GM19372 (cell line): ENCODE data around the gene ARHGAP45.
"Not testable (repeated sequence)": the region's sequence is repeated elsewhere in the genome, so short reads cannot be mapped to it uniquely, and the experiment has no call there.

ENCODE experiments used
- ATAC-seq: cut with Tn5 transposase; IDR thresholded peaks from one replicate; pipeline ENCODE4 v1.9.1; 2021; ENCODE audit warnings: mild to moderate bottlenecking, low read depth, moderate library complexity; ENCODE audit not compliant: unreplicated experiment

The ARHGAP45 gene

DNA sequence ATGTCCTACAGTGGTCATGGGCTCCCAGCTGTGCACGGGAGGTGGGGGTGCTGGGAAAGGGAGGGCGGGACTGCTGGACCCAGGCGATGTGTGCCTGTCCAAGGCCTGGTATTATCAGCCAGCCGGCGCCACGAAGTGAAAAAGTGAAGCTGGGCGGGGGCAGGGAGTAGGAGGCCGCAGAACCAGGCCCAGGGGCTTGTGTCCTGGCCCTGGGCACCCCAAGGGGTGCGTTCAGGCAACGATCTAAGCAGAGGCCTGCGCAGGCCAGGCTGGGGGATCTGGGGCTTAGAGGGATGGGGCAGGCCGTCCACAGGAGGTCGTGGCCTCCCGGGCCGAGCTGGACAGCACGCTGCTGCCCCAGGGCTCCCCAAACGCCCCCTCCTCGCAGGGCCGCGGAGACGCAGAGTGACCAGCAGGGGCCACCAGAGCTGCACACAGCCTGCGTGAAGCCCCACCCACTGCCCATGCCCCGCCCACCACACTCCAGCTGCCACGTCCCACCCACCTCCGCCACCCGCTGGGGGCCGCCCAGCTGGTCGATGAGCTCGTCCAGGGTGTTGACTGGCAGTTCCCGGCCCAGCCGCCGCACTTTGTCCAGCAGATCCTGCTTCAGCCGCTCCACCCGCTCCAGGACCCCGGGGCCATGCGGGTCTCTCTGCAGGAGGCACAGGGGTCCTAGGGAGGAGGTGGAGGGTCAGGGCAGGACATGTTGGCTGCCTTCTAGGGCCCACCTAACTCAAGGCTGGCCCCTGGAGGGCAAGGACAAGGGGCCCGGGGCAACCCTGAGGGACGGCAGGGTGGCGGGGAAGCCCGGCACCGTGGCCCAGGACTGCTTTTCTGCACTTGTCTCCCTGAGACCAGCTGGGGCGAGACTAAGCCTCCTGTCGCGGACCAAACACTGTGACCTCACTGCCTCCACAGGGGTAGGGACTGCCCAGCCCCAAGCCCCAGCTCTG lies 46.3 kb downstream of the ARHGAP45 start:
- ATAC-seq: no peak

DNA sequence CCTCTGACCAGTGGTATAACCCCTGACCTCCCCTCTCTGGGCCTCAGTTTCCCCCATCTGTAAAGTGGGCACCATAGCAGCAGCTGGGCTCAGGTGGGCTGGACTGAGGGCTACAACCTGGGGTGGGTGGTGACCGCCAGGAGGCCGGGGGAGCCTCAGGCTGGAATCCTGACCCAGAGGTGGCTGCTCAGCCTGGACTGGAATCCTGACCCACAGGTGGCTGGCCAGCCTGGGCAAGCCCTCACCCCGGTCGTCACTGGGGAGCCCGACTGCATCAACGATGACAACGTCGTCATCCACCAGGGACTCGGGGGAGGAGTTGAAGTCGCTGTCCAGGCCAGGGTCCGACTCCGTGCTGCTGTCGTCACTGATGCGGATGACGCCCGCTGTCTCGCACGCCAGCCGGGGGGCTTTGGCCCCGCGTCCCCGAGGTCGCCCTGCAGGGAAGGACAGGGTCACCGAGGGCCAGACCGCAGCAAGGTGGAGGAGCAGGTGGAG lies 47.1 kb downstream of the ARHGAP45 start:
- ATAC-seq: no peak

DNA sequence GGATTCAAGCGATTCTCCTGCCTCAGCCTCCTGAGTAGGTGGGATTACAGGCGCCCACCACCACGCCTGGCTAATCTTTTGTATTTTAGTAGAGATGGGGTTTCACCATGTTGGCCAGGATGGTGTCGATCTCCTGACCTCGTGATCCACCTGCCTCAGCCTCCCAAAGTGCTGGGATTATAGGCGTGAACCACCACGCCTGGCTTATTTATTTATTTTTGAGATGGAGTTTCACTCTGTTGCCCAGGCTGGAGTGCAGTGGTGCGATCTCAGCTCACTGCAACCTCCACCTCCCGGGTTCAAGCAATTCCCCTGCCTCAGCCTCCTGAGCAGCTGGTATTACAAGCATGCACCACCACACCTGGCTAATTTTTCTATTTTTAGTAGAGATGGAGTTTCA lies 47.8 kb downstream of the ARHGAP45 start:
- not testable (repeated sequence) for ATAC-seq

DNA sequence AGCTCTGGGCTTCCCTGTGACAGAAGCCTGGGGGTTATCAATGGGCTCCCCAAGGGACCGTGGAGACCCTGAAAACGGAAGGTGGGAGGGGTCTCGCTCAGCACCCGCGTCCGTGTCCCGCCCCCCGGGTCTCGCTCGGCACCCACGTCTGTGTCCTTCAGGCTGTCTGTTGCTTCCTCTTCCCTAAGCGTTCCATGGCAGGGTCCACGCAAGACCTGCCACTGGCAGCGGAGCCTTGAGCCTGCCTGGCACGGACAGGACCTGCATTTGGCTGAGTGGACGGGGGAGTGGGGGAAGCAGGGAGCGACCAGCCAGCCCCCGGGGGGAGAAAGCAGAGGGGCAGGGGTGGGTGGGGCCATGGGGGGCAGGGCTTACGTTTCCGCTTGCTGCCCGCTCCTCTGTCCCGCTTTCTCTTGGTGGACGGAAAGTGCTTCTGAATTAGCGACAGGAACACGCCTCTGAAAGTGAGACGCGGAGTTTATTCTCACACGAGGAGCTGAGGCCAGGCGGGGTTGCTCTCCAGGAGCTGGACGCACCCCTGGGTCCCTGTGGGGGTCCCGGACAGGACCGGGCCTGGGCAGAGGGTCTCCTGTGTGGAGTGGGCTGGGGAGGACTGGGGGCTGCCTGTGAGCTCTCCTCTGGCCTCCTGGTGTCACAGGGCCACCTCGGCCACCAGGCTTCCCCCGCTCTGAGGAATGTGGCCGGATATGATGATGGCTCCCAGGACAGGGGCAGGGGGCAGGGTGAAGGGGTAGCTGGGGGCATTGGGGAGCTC lies 48.9 kb downstream of the ARHGAP45 start:
- no peak for ATAC-seq

DNA sequence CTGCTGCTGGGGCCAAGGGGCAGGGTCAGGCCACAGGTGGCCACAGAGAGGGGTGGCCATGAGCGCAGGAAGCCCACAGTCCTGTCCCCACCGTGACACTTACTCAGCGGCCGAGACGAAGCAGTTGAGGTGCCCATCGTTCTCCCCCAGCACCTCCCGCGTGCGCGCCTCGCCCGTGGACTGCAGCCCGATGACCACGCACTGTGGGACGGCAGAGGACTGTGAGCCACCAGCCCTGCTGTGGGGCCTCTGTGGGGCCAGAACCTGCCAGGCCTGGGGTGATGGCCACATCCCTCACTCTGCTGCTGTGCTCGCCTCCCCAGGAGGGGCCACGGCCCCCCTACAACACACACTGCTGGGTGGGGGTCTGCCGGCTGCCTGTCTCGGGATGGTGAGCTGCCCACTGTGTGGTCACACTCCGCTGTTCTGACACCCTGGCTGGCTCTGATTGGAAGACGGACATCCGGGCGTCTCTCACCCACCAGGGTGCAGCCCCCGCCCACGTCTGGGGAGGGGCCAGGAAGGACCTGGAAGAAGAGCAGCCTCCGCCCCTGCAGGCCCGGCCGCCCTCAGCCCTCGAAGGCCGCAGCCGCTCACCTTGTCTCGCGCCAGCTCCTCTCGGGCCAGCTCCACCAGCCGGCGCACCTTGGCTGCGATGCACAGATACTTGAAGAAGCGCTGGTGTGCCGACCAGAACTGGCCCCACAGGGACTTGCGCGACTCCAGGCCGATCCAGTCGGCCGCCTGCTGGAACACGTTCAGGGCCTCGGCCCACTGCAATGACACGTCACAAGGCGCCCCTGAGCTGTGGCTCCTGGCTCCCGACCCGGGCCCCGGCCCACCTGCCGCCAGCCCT lies 50.0 kb downstream of the ARHGAP45 start:
- ATAC-seq: no peak

DNA sequence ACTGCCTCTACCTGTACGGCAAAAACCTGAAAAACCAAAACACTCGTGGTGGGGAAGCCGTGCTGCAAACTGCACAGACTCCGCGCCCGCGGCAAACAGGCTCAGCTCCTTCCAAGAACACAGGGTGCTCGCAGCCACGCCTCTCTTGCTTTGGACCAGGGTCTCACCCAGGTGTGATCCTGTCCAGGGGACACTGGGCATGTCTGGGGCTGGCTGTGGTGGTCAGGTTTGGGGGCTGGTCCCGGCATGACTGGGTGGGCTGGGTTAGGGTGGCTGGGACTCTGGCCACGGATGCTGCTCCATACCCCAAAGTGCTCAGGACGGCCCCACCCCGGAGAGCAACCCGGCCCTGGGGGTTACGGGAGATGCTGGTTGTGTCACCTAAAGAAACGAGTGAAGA lies 50.7 kb downstream of the ARHGAP45 start:
- ATAC-seq: no peak

DNA sequence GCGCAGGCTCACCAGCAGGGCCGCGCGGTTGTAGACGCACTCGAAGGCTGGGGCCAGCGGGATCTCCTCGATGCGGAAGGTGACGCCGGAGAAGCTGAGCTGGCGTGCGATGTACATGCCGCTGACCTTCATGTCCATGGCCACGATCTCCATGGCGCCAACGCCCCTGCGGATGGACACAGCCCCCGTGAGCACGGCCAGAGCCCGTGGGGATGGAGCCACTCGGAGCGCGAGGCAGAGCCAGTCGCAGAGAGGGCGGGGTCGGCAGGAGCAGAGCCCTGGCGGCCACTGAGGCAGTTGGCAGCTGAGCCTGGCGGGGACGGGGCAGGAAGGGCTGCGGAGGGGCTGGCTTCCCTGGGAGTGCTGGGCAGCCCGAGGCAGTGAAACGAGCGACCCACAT lies 52.0 kb downstream of the ARHGAP45 start:
- no peak for ATAC-seq

DNA sequence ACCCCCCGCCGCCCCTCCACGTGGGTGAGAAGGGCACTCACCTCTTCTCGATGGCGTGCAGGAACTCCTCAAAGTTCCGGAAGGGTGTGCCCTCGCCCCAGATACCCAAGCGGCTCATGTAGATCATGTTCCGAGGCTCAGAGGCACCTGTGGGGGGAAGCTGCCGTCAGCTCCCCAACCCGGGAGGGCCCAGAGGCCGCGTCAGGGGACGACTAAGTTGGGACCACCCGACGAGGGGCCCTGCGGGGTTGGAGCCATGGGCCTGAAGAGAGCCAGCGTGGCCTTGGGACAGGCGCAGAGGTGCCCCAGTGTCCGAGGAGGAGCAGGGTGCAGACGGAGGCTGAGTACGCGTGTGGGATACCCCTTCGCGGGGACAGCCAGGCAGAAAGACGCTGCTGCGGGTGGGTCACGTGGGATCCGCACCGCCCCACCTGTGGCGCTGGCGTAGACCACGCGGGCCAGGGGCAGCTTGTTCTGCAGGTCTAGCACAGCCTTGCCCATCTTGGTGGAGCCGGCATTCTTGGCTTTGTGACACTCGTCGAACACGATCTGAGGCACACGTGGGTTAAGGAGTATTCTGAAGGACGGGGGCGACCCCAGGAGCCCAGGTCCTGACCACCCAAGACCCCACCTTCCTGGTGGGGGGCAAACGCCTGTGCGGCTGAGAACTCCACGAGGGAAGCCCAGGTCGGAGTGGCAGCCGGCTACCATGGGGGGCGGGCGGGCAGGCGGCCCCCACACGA lies 52.7 kb downstream of the ARHGAP45 start:
- ATAC-seq: no peak

DNA sequence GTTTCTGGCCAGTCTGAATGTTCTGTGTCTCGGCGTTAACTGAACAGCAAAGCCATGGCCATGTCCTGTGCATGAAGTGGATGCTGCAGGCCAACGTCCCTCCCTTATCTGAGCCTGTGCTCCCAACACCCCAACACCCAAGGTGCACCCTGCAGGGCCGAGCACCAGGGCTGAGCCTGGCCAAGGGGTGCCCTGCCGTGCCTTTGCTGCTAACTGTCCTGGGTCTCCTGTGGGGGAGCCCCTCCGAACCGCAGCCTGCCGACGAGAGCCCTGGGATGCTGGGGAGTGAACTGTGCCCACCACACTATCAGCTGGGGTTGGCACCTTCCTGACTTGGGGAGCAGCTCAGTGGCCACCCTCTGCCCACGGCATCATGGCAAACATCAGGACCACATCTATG lies 54.4 kb downstream of the ARHGAP45 start:
- ATAC-seq: no peak

DNA sequence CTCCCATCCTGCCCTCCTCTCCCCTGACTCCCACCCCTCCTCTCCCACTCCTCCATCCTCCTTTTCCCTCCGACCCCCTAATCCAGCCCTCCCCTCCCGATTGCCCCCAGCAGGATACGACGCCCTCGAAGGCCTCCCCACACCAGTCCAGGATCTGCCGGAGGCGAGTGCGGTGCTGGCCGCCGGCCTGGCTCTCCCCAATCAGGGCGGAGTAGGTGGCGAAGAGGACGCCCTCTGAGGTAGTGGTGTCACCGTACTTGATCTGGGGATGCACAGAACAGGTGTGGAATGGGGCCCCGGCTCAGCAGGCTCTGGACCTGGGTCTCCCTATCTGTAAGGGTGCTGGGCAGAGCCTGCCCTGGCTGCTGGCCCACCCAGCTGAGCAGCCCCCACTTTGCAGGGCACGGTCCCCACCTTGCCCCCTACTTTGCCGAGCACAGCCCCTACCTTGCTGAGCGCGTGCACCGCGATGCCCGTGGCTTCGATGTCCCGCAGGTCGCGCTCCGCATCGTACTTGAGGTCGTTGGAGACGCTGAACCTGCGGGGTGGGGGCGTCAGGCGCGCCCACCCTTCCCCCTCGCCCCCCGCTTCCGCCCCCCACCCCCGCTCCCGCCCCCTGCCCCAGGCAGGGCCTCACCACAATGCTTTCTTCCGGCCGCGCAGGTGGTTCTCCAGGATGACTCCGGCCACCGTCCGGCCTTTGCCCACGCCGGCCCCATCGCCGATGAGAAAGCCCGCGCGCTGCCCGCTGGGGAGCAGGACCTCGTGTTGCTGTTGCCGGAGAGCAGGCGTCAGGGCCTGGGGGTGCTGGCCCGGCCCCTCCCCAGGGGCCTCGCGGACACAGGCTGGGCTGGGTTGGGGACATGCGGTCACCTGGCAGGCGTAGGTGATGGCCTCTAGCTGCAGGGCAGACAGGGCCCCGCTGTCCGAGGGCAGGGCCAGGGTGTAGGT lies 55.3 kb downstream of the ARHGAP45 start:
- no peak for ATAC-seq

DNA sequence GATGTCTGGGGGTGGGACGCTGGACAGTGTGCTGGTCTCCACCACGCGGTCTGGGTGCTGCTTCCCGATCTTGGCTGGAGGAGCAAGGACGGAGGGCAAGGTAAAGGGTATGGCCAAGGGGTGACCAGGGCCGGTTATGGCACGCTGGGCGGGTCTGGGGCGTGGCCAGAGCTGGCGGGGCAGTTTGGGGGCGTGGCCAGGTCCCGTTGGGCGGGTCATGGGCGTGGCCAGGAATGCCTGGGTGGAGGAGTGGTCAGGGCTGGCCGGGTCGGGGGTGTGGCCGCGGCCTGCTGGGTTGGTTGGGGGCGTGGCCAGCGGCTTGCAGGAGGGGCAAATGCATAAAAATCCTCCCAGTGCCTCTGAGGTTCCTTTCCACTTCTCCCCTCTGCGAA lies 56.0 kb downstream of the ARHGAP45 start:
- no peak for ATAC-seq

DNA sequence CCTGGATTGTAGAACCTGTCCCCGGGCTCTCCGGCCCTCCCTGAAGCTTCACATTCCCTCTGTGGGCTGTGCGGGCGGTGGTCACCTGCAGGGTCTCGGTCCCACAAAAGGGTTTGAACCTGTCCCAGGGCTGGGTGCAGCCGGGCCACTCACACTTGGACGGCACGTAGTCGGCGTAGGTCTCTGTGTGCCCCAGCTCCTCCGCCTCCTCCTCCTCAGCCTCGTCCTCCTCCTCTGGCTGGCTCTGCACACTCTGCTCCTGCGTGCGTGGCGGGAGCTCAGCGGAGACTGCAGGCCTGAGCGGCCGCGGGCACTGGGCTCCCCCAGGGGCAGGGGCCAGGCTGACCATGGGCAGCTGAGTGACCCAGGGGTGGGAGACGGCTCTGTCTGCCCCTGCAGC lies 56.4 kb downstream of the ARHGAP45 start:
- no peak for ATAC-seq

DNA sequence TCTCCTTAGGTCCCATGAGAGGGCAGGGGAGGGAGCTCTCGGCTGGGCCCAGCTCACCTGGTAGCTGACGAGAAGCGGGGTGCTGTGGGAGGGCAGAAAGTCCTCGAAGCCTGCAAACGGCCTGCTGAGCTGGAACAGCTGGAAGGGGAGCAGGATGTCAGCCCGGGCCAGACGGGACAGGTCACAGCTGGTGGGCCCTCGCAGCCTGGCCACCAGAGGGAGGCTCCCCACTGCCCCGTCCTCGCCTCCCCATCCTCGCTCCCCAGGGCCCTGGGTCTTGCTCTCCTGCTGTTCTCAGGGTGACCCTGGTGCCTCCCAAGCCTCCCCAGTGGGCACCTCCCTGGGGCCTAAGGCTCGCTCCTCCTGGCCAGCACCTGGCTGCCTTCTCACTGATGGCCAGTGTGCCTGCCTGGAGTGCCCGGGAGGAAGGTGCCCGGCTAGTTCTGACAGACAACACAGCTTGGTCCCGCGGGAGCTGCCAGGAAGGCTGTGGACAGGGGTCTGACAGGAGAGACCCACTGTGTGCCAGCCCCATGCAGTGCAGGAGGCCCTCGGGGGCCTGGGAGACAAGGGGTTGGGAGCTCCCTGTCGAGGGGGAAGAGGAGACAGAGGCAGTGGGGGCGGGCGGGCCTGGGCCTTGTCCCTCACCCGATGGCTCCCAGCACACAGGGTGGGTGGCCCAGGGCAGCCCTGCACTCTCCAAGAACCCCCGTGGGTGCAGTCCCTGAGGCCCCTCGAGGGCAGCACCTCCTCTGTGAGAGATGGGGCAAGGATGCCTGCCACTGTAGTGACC lies 57.1 kb downstream of the ARHGAP45 start:
- no peak for ATAC-seq

DNA sequence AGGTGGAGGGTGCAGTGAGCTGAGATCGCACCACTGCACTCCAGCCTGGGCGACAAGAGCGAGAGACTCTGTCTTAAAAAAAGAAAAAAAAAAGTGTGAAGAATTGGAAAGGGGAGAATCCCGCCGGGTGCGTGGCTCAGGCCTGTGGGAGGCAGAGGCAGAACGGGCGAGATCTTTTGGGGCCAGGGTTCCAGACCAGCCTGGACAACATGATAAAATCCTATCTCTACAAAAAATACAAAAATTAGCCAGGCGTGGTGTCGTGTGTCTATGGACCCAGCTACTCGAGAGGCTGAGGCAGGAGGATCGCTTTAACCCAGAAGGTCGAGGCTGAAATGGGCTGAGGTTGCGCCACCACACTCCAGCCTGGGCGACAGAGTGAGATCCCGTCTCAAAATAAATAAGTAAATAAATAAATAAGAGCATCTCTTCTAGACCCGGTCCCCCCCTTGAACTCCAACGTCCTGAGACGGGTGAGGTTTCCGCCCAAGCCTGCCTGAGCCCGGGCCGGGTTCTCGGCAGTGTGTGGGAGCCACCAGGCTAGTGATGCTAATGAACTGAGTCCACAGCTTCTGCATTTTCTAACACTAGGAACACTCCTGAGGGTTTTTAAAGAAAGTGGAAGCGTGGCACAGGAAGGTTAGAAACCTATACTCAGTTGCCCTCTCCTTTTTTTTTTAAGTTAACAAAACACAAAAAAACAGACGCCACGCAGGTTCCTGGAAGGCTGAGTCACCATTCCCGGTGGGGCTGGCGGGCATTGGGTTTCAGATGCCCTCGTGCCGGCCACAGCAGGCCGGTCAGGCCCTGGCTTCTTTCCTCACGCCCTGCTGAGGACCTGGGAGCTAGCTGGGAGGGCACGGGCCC lies 58.9 kb downstream of the ARHGAP45 start:
- ATAC-seq: no peak

DNA sequence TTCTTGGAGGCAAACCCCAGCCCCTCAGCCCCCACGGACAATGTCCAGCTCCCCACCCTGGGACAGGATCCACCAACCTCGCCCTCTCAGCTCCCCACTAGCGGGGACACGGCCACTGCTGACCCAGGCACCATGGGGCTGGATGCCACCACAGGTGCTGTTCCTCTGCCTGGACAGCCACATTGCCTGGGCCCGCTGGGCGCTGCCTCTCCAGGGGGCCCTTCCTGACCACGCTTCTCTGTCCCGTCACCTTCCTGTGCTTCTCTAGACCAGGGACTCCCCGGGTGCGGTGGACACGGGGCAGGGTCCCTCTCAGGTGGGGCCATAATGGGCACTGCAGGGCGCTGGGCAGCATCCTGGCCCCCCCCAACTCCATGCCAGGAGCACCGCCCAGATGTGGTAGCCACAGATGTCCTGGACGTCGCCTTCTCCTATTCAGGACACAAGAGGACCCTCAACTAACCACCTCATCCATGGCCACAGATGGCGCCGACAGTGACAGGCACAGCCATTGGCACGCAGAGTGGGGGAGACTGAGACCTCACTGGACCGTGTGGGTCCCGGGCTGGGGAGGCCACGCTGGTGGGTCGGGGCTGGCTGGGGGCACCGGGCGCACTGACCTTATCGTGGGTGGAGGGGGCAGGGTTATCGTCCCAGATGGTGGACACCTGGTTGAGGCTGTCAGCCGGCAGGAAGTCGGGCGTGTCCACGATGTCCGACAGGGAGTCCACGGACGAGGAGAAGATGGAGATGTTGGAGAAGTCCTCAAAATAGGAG lies 60.2 kb downstream of the ARHGAP45 start:
- no peak for ATAC-seq

DNA sequence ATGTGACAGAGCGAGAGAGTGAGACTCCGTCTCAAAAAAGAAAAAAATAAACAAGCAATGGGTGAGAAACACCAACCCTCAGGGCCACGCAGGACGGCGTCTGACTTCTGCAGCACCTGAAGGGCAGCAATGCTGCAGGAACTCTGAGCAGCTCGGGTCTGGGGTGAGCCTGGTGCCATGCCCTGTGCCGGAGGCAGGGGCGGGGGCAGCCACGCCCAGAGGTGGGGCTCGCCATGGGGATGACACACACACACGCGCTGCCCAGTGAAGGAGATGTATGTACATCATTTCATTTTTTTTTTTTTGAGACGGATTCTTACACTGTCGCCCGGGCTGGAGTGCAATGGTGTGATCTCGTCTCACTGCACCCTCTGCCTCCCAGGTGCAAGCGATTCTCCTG lies 61.1 kb downstream of the ARHGAP45 start:
- no peak for ATAC-seq
